LNCaP clone FGC (cell line): ENCODE data around the gene MC5R.

Experiments
- DNase-seq: peaks from one replicate; pipeline ENCODE4 v3.0.0-alpha.2; 2011; ENCODE audit warnings: low read depth
- H3K4me3 ChIP-seq: 2 replicates; pipeline ENCODE4 v1.5.1; 2011; ENCODE audit warnings: mild to moderate bottlenecking, low read depth, low read length, control low read depth
- TF ChIP-seq, protein P1 (sequence below): IDR thresholded peaks from 2 replicates; pipeline ENCODE4 v1.5.1; 2012; ENCODE audit warnings: mild to moderate bottlenecking; ENCODE audit not compliant: control insufficient read depth, insufficient read depth; ENCODE audit errors: extremely low read depth

Gene MC5R

DNA sequence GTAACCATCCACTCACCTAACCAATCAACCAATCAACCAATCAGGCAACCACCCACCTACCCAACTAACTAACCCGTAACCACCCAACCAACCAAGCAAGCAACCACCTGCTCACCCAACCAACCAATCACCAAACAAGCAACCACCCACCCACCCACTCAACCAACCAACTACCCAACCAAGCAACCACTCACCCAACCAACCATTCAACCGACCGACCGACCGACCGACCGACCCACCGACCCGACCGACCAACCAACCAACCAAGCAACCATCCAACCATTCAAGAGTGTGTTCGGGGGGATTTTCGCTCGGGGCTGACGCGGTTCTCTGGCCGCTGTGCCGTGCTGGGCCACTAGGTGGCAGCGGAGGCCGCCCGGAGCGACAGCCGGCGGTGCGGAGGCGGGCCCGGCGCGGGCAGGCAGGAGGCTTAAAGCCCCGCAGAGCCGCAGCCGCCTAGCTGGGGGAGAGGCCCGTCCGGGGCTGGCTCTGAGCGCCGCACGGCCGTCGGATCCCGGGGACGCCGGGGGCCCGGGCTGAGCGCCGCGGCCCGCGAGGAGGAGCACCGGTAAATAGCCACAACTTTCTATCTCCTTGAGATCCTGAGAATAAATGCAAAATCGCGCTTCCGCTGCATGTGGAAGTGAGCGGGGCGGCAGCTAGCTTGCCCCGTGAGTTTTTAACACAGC lies at the start of gene MC5R:
Gene MC5R (plus strand): TSS at position 443 of the 689 bp plus-strand sequence. CDS start 1,617 bp downstream, outside the sequence.
- TF ChIP-seq, protein P1, sequence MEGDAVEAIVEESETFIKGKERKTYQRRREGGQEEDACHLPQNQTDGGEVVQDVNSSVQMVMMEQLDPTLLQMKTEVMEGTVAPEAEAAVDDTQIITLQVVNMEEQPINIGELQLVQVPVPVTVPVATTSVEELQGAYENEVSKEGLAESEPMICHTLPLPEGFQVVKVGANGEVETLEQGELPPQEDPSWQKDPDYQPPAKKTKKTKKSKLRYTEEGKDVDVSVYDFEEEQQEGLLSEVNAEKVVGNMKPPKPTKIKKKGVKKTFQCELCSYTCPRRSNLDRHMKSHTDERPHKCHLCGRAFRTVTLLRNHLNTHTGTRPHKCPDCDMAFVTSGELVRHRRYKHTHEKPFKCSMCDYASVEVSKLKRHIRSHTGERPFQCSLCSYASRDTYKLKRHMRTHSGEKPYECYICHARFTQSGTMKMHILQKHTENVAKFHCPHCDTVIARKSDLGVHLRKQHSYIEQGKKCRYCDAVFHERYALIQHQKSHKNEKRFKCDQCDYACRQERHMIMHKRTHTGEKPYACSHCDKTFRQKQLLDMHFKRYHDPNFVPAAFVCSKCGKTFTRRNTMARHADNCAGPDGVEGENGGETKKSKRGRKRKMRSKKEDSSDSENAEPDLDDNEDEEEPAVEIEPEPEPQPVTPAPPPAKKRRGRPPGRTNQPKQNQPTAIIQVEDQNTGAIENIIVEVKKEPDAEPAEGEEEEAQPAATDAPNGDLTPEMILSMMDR, result peak; percentile 98
- no peak for DNase-seq
- H3K4me3 ChIP-seq, result peak within 1 kb of the TSS; percentile 27; the same call in 1 of the 2 replicates

DNA sequence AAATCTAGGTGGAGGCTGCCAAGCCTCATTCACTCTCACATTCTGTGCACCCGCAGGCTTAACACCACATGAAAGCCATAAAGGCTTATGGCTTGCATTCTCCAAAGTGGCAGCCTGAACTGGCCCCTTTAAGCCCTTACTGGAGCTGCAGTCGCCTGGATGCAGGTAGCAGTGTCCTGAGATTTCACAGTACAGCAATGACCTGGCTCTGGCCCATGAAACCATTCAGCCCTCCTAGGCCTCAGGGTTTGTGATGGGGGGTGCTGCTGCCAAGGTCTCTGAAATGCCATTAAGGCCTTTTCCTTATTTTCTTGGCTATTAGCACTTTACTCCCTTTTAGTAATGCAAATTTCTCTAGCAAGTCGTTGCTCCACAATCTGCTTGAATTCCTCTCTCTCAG lies 48.9 kb upstream of the MC5R start:
- TF ChIP-seq, protein P1, result no peak
- DNase-seq, result no peak
- no peak overlapping the region for H3K4me3 ChIP-seq

DNA sequence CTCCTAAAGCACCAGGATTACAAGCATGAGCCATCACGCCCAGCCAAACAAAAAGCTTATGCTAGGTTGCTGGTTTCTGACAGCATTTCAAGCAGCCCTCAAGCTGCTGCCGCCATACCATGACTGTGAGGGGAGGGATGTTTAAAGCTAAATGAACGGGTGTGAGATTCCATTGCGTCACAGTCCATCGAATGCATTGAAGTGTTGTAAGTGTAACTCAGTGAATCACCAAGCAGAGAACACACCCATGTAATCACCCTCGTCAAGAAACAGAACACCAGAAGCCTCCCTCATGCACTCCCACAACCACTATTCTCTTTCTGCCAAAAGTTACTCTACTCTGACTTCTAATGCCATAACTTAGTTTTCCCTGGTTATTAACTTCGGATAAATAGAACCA lies 32.8 kb upstream of the MC5R start:
- TF ChIP-seq, protein P1, result no peak
- no peak for DNase-seq
- no peak overlapping the region for H3K4me3 ChIP-seq

DNA sequence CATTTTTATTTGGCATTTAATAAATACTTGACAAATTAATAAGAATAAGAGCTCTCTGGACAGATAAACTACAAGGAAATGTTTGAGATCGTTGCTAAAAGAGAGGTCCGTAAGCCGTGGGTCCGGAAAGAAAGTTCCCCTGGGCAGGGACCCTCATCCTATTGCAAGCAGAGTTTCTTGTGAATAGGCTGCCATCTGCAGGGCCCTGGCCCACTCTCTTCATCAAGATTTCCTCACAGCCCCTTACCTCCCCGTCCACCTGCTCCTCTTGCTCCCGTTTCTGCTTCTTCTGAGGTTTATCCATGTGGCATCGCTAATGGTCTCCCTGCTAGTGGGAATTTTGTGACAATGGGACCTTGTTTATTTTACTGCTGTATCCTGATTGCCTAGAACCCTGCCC lies 30.1 kb upstream of the MC5R start:
- DNase-seq, result no peak
- TF ChIP-seq, protein P1, result no peak
- no peak overlapping the region for H3K4me3 ChIP-seq

DNA sequence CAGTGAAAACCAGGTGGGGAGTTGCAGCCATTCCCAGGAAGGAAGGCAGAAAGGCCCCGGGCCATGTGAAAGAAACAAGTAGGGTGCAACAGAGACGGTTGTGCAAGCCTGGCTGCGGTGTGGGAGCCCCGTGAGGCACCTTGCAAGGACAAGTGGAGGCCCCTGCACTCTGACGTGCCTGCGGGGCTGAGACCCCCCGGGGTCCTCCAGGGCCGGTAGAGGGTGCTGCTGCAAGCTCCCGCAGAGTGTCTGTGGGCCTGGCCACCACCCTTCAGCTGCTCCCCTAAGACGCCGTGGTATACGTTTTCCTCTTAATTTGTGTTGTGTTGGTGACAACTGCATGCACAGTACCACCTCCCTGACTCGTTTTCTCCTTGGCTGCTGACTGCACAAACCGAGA lies 27.4 kb upstream of the MC5R start:
- H3K4me3 ChIP-seq, result no peak overlapping the region
- TF ChIP-seq, protein P1, result no peak
- DNase-seq, result no peak

DNA sequence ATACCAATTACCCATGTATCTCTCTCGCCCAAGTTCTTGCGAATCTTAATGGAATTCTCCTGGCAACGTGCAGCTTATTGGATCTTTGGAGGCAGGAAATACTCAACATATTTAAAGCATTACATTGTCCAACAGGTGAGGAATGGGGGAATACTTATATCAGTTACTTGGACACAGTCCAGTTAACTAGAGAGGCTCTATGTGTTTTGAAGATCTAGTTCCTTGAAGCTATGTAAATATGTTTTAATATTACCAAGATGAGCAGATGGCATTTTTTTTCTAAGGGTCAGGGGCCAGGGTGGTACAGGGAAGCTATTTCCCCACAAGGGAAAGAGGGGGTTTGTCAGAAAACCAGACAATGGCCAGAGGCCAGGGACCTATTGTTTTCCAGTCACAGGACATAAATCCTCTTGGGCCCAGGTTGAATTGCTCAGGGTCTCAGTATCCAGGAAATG lies 26.8 kb upstream of the MC5R start:
- no peak for DNase-seq
- TF ChIP-seq, protein P1, result no peak
- H3K4me3 ChIP-seq, result no peak overlapping the region

DNA sequence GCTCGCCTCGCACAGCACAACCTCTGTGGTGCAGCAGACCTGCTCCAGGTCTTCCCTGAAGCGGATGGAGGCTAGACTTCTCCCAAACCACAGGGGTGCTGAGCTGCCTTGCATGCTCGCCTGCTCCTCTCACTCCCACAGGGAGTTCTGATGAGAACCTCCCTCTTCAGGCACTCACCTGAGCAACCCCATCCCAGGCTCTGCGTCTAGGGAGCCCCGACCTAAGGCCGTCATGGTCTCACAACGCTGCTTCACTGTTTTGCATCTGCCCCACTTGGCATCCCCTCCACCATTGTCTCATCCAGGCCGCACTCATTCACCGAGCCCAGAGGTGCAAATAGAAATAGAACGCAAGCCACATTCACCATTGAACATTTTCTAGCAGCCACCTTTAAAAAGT lies 24.6 kb upstream of the MC5R start:
- DNase-seq, result no peak
- TF ChIP-seq, protein P1, result no peak

More for the DNA sequence above, 24.6 kb upstream of the MC5R start:
- H3K4me3 ChIP-seq, result no peak overlapping the region
